KOPT-K1 (cell line): ENCODE measurements around the gene FLRT2.

ENCODE experiments used
- H3K27ac ChIP-seq: fragments of 200-600 bp; sonication (generic); 2 replicates; pipeline ENCODE4 v1.5.1; 2016; ENCODE audit warnings: antibody characterized with exemption, mild to moderate bottlenecking, low read depth, low read length; ENCODE audit not compliant: poor library complexity, severe bottlenecking
- H3K36me3 ChIP-seq: fragments of 200-600 bp; sonication (generic); 2 replicates; pipeline ENCODE4 v1.5.1; 2017; ENCODE audit warnings: antibody characterized with exemption, mild to moderate bottlenecking, low read length, moderate library complexity; ENCODE audit not compliant: insufficient read depth
- H3K9me3 ChIP-seq: fragments of 200-600 bp; sonication (generic); 2 replicates; pipeline ENCODE4 v1.5.1; 2017; ENCODE audit warnings: antibody characterized with exemption, low read length, mild to moderate bottlenecking; ENCODE audit not compliant: insufficient read depth, poor library complexity, severe bottlenecking

The FLRT2 gene, protein sequence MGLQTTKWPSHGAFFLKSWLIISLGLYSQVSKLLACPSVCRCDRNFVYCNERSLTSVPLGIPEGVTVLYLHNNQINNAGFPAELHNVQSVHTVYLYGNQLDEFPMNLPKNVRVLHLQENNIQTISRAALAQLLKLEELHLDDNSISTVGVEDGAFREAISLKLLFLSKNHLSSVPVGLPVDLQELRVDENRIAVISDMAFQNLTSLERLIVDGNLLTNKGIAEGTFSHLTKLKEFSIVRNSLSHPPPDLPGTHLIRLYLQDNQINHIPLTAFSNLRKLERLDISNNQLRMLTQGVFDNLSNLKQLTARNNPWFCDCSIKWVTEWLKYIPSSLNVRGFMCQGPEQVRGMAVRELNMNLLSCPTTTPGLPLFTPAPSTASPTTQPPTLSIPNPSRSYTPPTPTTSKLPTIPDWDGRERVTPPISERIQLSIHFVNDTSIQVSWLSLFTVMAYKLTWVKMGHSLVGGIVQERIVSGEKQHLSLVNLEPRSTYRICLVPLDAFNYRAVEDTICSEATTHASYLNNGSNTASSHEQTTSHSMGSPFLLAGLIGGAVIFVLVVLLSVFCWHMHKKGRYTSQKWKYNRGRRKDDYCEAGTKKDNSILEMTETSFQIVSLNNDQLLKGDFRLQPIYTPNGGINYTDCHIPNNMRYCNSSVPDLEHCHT

GRCh38 chr14:85529803-85530574, at the start of gene FLRT2:
TSS of gene FLRT2 (plus strand) at chr14:85530144. CDS start at chr14:85621515, 91,371 bp downstream.
- no peak within 1 kb of the TSS for H3K27ac ChIP-seq
- H3K9me3 ChIP-seq, result peaks cover 40% of the 10 kb centered on the region
- H3K36me3 ChIP-seq, result no peaks in the 10 kb centered on the region

DNA sequence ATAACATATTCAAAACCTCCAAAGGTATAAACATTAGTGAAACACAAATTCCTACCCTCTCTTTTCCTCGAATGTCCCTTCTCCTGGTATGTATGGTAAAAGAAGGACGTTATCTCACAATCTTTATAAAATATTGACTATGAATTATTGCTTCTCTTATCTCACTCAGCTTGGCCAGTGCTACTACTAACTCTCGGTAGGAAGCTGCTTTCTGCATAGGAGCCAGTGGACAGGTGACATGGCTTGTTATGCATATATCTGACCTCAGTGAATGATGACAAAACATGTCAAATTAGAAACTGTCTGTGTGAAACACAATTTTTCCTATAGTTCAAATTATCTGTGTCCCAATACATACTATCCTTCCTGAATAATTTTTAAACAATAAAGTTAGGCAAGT, 48.5 kb upstream of the FLRT2 start:
- Histone ChIP-seq H3K9me3 (no peaks in the 10 kb centered on the region), H3K27ac (no peak overlapping the region), H3K36me3 (no peaks in the 10 kb centered on the region)

- no peak overlapping the region for H3K27ac ChIP-seq
- H3K36me3 ChIP-seq, result no peaks in the 10 kb centered on the region
- peaks cover 4% of the 10 kb centered on the region for H3K9me3 ChIP-seq
Measured at GRCh38 chr14:85482552-85482951, 47.4 kb upstream of the FLRT2 start.

DNA sequence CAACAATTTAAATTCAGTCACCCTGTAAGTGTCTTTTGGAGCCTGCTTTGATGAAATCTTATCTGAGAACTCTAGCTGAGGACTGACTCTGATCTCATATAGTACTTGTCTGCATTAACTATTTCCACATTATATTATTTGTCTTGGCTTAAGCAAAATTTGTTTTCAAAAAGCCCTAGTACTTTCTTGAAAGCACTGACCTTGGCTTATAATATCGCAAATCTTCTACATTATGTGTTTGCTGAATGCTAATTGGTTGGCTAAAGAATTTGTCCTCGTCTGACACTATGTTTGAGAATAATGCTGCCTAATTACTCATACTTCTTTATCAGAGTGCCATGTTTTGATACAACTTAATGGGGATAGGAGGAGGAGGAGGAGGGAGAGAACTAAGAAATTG, 46.9 kb upstream of the FLRT2 start:
- Histone ChIP-seq H3K9me3 (peaks cover 4% of the 10 kb centered on the region), H3K27ac (no peak overlapping the region), H3K36me3 (no peaks in the 10 kb centered on the region)

GRCh38 chr14:85483652-85484051, 46.3 kb upstream of the FLRT2 start:
- Histone ChIP-seq H3K27ac (no peak overlapping the region), H3K9me3 (peaks cover 4% of the 10 kb centered on the region), H3K36me3 (no peaks in the 10 kb centered on the region)

DNA sequence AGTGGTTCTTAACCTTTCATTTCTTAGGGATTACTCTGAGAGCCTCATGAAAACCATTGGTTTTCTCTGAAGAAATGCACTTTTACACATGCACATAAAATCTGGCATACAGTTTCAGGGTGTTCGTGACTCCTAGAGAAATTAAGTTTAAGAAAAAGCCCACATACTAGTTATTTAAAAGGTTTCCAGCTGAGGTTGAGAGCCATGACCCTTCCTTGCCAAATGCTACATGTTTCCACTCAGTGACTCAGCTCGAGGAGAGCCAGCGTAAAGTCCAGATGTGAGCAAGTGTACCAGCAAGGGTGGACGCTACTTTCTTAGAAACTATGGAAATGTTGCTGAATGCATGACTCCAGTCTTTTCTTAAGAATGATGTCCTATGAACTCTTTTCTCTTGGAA, 42.7 kb upstream of the FLRT2 start:
- H3K9me3 ChIP-seq, result peaks cover 4% of the 10 kb centered on the region
- H3K27ac ChIP-seq, result no peak overlapping the region

GRCh38 chr14:85501751-85502150, 28.2 kb upstream of the FLRT2 start:
- no peak overlapping the region for H3K27ac ChIP-seq
- H3K9me3 ChIP-seq, result no peaks in the 10 kb centered on the region
- H3K36me3 ChIP-seq, result no peaks in the 10 kb centered on the region

More for the DNA sequence above, 42.7 kb upstream of the FLRT2 start:
- no peaks in the 10 kb centered on the region for H3K36me3 ChIP-seq

GRCh38 chr14:85508863-85509262, 21.1 kb upstream of the FLRT2 start:
- no peaks in the 10 kb centered on the region for H3K9me3 ChIP-seq
- no peaks in the 10 kb centered on the region for H3K36me3 ChIP-seq
- H3K27ac ChIP-seq, result no peak overlapping the region

GRCh38 chr14:85512451-85512850, 17.5 kb upstream of the FLRT2 start:
- Histone ChIP-seq H3K27ac (no peak overlapping the region), H3K9me3 (no peaks in the 10 kb centered on the region), H3K36me3 (no peaks in the 10 kb centered on the region)

GRCh38 chr14:85514487-85514886, 15.5 kb upstream of the FLRT2 start:
- H3K36me3 ChIP-seq, result no peaks in the 10 kb centered on the region
- H3K9me3 ChIP-seq, result no peaks in the 10 kb centered on the region
- H3K27ac ChIP-seq, result no peak overlapping the region

DNA sequence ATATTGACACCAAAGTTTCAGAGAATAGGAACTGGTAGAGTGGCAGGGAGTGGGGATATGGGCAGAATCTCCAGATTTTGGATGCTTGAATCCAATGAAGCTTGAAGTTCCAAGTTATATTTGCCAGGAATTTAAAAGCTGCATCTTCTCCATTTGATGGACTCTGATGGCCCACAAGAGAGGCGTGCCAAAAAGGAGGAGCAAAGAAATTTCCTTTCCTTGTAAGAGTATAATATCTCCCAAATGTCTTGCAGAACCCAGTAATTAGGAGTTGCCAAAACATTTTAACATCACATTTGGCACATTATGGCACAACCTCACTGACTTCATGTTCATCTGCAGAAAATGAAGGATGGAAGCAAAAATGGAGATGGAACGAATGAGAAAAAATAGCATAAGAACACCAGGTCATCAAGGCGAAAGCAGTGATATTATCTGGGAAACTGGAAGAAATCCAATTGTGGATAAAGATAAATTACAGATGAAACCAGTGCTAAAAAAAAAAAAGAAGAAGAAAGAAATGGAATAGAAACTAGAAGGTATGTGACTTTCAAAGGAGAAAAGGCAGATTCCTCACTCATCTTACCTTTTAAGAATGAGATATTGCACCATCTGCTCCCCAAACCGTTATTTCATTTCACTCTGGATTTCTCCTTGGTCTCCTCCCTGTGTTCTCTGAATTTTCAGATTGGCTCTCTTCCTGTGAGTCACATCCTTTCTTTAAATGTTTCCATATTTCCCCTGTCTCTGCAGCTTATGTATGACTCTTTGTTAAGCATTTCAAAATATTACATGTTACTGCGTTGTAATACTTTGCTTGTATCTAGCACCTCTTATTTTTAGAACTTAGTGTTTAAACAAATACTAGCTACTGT, 13.5 kb upstream of the FLRT2 start:
- no peaks in the 10 kb centered on the region for H3K9me3 ChIP-seq
- H3K27ac ChIP-seq, result no peak overlapping the region
- no peaks in the 10 kb centered on the region for H3K36me3 ChIP-seq

- no peaks in the 10 kb centered on the region for H3K36me3 ChIP-seq
- H3K9me3 ChIP-seq, result no peaks in the 10 kb centered on the region
- H3K27ac ChIP-seq, result no peak overlapping the region
Measured at GRCh38 chr14:85517114-85517688, 12.7 kb upstream of the FLRT2 start.

DNA sequence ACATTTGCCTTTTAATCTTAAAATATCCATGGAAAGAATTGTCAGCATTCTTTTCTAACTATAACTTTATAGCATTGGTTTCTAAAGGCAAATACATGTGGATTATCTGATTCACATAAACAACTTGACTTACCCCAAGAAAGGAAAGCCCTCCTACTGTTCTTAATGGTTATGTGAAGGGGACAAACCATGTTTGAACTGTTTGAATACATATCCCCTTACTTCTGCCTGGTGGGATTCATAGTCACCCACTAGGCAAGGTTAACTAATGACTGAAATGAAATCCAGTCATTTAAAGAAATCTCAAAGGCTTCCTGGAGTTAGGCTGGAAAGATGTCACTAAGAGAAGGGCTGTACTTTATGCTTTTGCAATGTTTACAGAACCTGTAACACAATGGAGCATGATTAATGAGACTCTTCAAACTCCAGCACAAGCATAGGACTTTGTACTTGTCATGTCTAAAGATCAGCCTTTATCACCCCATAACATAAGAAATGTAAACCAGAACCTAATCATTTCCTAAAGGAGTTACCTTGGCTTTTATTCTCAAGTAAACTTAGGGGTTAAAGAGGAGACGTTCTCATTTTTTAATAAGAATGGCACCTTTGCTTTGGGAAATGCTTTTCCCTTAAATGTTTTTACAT, 10.2 kb upstream of the FLRT2 start:
- no peaks in the 10 kb centered on the region for H3K9me3 ChIP-seq
- H3K27ac ChIP-seq, result no peak overlapping the region
- no peaks in the 10 kb centered on the region for H3K36me3 ChIP-seq

GRCh38 chr14:85520581-85520980, 9.4 kb upstream of the FLRT2 start:
- H3K9me3 ChIP-seq, result no peaks in the 10 kb centered on the region
- H3K36me3 ChIP-seq, result no peaks in the 10 kb centered on the region
- no peak overlapping the region for H3K27ac ChIP-seq
